Measurements from ENCODE around the gene HORMAD2. TPM values are rescaled to one million over a fixed set of nuclear protein-coding genes. Genes with fewer than 3 reads are reported as not detected.

Gene HORMAD2
- total and polyA plus RNA-seq, 2 donors (not counting 3 experiments of a cell fraction or from before 2014, with no cell fraction given): not detected

DNA sequence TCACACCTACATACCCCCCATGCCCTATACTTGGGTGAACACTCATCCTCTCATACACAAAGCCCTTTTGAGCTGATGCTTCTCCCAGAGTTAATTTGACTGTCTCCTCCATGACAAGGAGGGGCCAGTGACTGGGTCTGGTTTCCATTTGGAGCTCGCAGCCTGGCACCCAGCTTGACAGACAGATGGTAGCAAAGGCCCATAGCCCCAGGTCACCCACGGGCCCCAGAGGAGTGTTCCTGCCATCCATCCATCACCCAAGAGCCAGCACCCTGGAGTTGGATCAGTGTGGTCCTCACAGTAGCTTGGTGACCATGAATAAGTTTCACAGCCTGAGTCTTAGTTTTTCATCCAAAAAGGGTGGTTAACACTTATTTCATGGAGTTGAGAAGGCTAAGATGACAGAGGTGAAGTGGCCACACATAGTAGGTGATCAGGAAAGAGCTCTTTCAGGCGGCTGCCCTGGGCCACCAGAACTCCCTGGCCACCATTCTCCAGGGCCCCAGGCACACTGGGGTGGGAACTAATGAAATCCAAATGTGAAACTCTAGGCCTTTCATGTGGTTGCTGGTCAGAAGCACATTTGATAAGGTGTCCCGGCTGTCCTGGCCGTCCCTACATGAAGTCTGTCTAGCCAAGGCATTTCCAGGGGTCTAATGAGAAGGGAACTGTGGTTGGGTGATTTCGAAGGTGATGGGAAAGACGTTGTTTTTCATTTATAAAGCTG, 123.9 kb downstream of the HORMAD2 start:
- Histone ChIP-seq H3K4me1 (ENCODE audit: control insufficient read depth, extremely low read depth, insufficient read depth, low read length) (peaks cover 22% of the 10 kb centered on the region), H3K9me1 (replicated peaks; ENCODE audit: control insufficient read depth, extremely low read depth, insufficient read depth, low read length) (no peaks in the 10 kb centered on the region), H3K4me3 (replicated peaks in 1 of 3; ENCODE audit: insufficient read depth in 1 of 3, low read depth in 1 of 3, low read length in 3 of 3) (no peak overlapping the region), H3K36me3 (ENCODE audit: control insufficient read depth in 2 of 2, extremely low read depth in 1 of 2, insufficient read depth in 2 of 2, low read length in 2 of 2) (no peaks in the 10 kb centered on the region), H3K27me3 (ENCODE audit: control insufficient read depth in 2 of 2, insufficient read depth in 2 of 2, low read length in 2 of 2) (no peaks in the 10 kb centered on the region), H3K79me2 (ENCODE audit: control insufficient read depth, insufficient read depth, low read length) (no peaks in the 10 kb centered on the region), H3K27ac (ENCODE audit: insufficient read depth, low read depth, low read length) (no peak overlapping the region), H3K4me2 (ENCODE audit: insufficient read depth, low read length) (no peak overlapping the region), H3K9me3 (replicated peaks; ENCODE audit: control insufficient read depth, insufficient read depth, low read length) (no peaks in the 10 kb centered on the region), H4K20me1 (replicated peaks; ENCODE audit: control insufficient read depth, extremely low read depth, insufficient read depth, low read length) (no peaks in the 10 kb centered on the region), H3K9ac (replicated peaks; ENCODE audit: extremely low read depth, insufficient read depth, low read length) (no peak overlapping the region), H2AFZ (ENCODE audit: low read depth, low read length) (no peak overlapping the region)
- dilution Hi-C loops (cut with MboI; ENCODE audit: extremely low pct_ligation_motif_present, low sequenced_read_pairs): no loop called here
- intact Hi-C loops (cut with micrococcal nuclease): no loop called here
- CTCF ChIA-PET: interaction anchor here (1.2 to 1.7 kb wide), 3 partner anchors 25 to 52 kb away, joined by 3 to 5 read pairs (median 4); partner anchors contain the start of gene LIF
- TF ChIP-seq GATA2 (IDR thresholded peaks at IDR 0.05; ENCODE audit: insufficient read depth, insufficient read length, low read depth, low read length) (no peak), POLR2A (IDR thresholded peaks at IDR 0.05; ENCODE audit: low read depth, low read length) (no peak), EZH2 (IDR thresholded peaks at IDR 0.05; ENCODE audit: borderline replicate concordance, low read depth, low read length, severe bottlenecking) (no peak), POLR2AphosphoS5 (IDR thresholded peaks at IDR 0.05; ENCODE audit: insufficient read depth, low read depth, low read length) (no peak), MYC (IDR thresholded peaks at IDR 0.05; ENCODE audit: low read depth, low read length) (no peak), FOS (IDR thresholded peaks at IDR 0.05; ENCODE audit: borderline replicate concordance, insufficient read depth, low read length) (no peak), JUN (IDR thresholded peaks at IDR 0.05; ENCODE audit: borderline replicate concordance, insufficient read depth, insufficient read length, low read depth) (no peak)
- TF ChIP-seq, protein P1, sequence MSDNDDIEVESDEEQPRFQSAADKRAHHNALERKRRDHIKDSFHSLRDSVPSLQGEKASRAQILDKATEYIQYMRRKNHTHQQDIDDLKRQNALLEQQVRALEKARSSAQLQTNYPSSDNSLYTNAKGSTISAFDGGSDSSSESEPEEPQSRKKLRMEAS (IDR thresholded peaks at IDR 0.05; ENCODE audit: insufficient read depth, insufficient read length): no peak
- TF ChIP-seq, protein P2, sequence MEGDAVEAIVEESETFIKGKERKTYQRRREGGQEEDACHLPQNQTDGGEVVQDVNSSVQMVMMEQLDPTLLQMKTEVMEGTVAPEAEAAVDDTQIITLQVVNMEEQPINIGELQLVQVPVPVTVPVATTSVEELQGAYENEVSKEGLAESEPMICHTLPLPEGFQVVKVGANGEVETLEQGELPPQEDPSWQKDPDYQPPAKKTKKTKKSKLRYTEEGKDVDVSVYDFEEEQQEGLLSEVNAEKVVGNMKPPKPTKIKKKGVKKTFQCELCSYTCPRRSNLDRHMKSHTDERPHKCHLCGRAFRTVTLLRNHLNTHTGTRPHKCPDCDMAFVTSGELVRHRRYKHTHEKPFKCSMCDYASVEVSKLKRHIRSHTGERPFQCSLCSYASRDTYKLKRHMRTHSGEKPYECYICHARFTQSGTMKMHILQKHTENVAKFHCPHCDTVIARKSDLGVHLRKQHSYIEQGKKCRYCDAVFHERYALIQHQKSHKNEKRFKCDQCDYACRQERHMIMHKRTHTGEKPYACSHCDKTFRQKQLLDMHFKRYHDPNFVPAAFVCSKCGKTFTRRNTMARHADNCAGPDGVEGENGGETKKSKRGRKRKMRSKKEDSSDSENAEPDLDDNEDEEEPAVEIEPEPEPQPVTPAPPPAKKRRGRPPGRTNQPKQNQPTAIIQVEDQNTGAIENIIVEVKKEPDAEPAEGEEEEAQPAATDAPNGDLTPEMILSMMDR (IDR thresholded peaks at IDR 0.05; ENCODE audit: extremely low read depth in 1 of 2, insufficient read depth in 1 of 2, low read depth in 1 of 2, low read length in 2 of 2): no peak
- no peak for DNase-seq (ENCODE audit: low read depth, low spot score)
- POLR2A ChIA-PET: no interaction called here
- FAIRE-seq: no peak
- no TSS peak for BruUV-seq (replicated peaks)

All from endothelial cell of umbilical vein (primary cell).